Uterus (tissue), 2 donors: Measurements from ENCODE around the gene SLC4A5.

Experiments used
- POLR2A ChIP-seq, 2 donors: fragments of 450-650 bp; IDR thresholded peaks; one replicate each; pipeline ENCODE4 v1.6.1; 2016; ENCODE audit warnings: antibody characterized with exemption in 2 of 2, mild to moderate bottlenecking in 1 of 2, moderate library complexity in 1 of 2
- TF ChIP-seq, protein P1 (sequence below), 4 experiments: fragments of 200-600 bp in 2 of 4; fragments of 450-650 bp in 2 of 4; sonication (generic) in 2 of 4; IDR thresholded peaks; one replicate each; pipeline ENCODE4 v1.5.1; 2016 to 2019; ENCODE audit warnings: antibody characterized with exemption in 4 of 4, mild to moderate bottlenecking in 2 of 4, moderate library complexity in 1 of 4

DNA sequence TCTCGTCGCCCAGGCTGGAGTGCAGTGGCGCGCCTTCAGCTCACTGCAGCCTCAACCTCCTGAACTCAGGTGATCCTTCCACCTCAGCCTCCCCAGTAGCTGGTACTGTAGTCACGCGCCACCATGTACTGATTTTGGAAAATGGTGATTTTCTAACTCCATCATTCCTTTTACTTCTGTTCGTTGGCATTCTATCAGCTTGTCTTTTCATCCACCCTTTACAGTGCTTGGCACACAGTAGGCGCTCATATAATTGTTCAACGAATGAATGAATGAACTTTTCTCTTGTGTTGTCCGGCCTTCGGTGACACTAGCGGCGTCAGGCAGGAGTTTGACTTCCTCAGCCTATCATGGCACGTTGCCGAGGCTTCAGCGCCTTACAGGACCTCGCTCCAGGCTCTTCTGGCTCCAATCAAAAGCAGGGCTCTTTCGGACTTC, 145.2 kb downstream of the SLC4A5 start:
- TF ChIP-seq, protein P1, sequence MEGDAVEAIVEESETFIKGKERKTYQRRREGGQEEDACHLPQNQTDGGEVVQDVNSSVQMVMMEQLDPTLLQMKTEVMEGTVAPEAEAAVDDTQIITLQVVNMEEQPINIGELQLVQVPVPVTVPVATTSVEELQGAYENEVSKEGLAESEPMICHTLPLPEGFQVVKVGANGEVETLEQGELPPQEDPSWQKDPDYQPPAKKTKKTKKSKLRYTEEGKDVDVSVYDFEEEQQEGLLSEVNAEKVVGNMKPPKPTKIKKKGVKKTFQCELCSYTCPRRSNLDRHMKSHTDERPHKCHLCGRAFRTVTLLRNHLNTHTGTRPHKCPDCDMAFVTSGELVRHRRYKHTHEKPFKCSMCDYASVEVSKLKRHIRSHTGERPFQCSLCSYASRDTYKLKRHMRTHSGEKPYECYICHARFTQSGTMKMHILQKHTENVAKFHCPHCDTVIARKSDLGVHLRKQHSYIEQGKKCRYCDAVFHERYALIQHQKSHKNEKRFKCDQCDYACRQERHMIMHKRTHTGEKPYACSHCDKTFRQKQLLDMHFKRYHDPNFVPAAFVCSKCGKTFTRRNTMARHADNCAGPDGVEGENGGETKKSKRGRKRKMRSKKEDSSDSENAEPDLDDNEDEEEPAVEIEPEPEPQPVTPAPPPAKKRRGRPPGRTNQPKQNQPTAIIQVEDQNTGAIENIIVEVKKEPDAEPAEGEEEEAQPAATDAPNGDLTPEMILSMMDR (IDR thresholded peaks at IDR 0.05) = no peak
- TF ChIP-seq POLR2A (IDR thresholded peaks at IDR 0.05) = no peak
